GM19372 (cell line): ENCODE data around the gene TMA16.
"Not testable (repeated sequence)": the region's sequence is repeated elsewhere in the genome, so short reads cannot be mapped to it uniquely, and the experiment has no call there.

Experiments
- ATAC-seq: cut with Tn5 transposase; IDR thresholded peaks from one replicate; pipeline ENCODE4 v1.9.1; 2021; ENCODE audit warnings: mild to moderate bottlenecking, low read depth, moderate library complexity; ENCODE audit not compliant: unreplicated experiment

The TMA16 gene

DNA sequence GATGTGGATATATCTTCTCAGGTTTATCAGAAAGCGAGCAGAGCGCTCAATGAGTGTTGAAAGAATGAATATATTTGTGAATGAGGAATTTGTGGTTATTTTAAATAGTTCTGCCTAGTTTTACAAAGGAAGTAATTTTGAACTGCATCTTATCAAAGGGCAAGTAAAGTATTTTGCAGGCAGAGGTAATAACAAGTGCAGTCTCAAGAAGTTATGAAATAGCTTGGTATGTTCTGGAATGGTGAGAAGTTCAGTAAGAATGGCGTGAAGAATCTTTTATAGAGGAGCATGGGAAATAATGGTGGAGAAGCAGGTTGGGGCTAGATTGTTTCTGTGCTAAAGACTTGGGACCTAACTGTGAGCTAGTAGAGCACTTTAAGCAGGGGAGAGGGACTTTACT lies 10.9 kb downstream of the TMA16 start:
- ATAC-seq = no peak

DNA sequence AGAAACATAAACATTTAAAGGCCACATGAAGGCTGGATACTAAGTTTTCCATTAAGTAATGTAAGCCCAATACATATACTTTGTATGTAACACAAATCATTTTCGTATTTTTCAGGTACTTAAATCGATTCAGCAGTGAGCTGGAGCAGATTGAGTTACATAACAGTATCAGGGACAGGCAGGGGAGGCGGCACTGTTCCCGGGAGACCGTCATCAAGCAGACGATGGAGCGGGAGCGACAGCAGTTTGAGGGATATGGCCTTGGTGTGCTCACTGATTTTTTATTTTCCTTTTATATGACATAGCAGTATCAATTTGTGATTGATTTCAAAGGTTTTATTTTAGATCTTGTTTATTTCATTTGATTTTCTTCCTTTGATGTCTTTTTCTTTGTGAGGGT lies 20.7 kb downstream of the TMA16 start:
- ATAC-seq = no peak

DNA sequence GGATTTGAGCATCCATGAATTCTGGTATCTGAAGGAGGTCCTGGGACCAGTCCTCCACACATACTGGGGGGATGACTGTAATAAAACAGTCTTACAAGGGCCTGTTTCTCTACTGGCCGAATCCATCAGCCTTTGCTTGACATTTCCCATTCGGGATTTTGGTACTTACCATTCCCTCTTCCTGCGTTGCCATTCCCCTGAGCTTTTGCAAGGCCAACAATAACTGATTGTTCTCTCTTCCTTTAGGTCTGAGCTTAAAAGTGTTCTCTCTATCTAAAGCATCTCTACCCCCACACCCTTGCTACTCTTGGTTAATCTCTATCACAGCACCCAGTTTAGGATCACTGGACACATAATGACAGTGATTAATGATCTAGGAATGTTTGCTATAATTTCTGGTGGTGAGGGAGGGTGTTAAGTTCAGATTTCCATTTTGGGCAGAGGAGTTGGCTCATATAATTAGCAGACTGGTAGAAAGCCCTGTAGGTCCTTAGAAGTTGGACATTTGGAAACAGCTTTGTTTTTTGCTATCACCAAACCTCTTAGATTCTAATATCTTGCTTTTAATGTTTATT lies 29.4 kb downstream of the TMA16 start:
- no peak for ATAC-seq

DNA sequence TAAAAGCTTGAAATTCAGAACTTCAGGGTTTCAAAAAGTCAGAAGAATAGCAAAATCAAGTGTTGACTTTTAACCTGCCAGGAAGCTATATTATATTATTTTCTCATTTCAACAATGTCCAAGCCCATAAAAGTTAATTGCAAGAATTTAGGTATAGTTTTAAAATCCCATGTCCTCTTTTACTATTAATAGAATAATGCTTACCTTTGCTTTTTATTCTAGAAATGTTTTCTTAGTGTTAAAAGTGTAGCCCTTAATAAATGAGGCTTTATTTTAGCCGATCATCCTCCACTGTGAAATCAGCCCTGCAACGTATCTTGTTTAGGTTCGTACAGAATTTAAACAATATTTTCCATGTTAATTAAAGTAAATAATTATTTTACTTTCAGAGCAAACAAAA lies 31.5 kb downstream of the TMA16 start:
- no peak for ATAC-seq

DNA sequence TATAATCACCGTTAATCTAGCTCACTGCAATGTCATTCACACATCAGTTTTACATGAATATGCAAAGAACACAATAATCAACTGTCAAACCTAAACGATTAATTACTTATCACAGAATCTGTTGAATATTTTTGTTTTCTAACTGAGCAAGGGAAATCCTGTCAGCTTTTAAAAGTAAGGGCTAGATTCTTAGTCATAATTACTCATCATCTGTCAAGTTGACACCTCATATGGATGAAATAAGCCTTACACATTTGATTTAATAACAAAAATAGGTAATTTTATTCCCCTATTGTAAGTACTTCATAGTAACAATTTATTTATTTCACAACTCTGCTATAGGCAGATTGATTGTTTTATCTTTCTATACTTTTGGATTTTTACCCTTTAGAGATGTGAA lies 32.7 kb downstream of the TMA16 start:
- ATAC-seq = no peak

DNA sequence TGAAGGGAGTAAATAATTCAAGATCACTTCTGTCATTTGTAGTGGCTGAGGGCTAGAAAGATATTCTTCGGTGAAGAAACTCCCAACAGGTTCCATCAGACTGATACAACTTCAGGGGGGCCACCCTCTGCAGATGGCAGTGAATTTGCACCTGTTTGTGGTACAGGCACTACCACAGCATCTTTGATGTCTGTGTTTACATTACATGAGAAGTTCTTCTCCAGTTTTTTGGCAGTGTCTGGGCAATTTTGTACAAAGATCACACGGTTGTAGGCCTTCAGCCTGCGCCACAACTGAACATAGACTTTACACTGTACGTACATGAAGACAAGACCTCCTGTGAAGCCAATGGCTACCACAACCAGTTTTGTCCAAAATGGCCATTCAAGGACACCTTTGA lies 34.2 kb downstream of the TMA16 start:
- no peak for ATAC-seq

DNA sequence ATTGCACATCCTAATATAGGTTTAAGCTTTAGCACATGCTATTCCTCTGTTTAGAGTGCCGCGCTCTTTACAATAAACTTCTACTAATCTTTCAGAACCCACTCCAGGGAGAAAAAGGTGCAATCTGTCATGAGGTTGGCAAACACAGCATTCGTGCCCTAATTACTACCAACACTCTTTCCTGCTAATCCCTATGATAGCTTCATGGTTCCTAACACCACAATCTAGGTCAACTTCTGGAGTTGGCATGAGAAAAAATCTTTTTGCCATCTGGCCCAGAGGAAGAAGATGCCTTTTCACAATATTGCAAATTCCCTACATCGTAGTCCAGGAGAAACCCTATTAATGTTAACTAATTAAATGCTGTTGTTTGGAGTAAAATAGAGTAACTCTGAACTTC lies 39.6 kb downstream of the TMA16 start:
- no peak for ATAC-seq

DNA sequence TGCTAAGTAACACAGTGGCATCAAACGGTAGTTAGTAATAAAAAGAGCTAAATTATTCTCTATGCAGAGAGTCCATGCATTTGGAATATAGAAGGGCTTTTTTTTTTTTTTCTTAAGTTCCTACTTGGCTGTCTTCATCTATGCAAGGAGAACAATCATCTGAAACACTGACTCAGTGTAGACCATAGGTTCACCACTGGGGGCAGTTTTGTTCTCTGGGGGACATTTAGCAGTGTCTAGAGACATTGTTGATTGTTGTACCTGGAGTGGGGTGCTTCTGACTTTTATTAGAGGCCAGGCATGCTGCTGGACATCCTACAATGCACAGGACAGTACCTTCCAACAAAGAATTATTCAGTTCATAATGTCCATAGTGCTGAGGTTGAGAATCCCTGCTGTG lies 41.2 kb downstream of the TMA16 start:
- no peak for ATAC-seq

DNA sequence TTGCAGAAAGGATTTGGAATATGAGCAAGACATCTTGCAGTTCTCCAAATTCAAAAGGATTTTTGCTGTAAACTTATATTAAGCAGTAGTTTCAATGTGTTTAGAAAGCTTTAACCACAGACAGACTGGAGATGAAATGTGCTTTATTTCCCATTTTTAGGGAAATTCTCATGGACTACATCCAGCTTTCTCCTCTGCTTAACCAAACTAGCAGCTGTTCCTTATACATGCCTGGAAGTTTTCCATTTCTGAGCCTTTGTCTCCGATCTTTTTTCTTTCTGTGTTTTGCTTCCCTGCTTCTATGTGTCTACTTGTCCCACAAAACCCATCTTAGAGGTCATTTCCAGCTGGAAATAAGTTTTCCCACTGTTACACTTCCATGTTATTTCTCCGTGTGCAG lies 41.6 kb downstream of the TMA16 start:
- ATAC-seq = no peak

DNA sequence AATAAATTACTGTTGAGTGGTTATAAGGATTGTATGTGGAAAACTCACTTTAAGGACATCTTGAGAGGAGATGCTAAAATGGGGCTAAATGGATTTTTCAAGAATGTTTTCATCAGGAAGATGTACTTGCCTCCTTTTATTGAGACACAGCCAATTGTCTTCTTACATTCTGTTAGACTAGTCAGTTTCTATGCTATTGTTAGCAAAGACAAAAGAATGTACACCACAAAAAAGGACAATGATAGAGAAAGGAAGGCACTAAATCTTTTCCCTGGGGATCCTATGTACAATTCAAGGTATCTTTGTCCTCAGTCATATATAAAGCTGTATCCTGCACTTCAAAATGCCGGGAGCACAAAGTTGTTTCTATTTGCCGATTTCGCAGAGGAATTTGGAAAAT lies 42.6 kb downstream of the TMA16 start:
- no peak for ATAC-seq

DNA sequence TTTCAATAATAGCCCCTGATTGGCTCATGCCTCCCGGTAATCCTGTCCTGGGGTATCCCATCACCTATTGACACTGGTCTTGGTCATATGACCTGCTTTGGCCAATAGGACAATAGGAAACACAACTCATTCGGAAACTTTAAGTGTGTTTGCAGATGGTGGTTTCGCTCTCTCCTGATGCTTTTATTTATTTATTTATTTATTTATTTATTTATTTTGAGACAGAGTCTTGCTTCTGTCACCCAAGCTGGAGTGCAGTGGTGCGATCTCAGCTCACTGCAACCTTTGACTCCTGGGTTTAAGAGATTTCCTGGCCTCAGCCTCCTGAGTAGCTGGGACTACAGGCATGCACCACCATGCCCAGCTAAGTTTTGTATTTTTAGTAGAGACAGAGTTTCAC lies 44.3 kb downstream of the TMA16 start:
- not testable (repeated sequence) for ATAC-seq

DNA sequence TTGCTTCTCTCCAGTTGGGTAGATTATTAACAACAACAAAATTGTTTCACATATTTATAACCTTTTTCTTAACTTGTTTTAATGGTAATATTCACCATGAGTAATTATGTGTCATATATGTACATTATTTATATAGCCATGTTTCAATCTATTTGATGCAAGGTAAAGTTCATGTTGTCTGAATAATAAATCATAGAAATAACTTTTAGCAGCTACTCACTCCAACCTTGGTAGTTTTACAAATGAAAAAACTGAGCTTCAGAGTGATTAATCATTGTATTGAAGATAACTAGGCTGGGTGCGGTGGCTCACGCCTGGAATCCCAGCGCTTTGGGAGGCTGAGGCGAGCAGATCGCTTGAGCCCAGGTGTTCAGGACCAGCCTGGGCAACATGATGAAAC lies 46.0 kb downstream of the TMA16 start:
- no peak for ATAC-seq

DNA sequence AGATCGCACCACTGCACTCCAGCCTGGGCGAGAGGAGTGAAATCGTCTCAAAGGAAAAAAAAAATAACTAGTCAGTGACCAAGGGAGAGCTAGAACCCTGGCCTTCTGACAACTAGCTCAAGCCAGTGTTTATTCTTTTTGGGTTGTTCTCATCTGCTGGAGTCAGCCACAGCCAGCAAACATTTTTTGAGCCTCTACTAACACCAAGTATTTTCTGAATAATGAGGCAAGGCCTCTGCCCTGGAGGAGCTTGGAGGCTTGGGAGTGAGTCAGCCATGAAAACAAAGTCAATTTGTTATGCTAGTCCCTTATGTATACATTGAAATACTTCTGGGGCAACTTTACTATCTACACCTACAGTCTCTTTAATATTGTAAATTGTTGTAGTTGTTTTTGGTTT lies 46.5 kb downstream of the TMA16 start:
- no peak for ATAC-seq

DNA sequence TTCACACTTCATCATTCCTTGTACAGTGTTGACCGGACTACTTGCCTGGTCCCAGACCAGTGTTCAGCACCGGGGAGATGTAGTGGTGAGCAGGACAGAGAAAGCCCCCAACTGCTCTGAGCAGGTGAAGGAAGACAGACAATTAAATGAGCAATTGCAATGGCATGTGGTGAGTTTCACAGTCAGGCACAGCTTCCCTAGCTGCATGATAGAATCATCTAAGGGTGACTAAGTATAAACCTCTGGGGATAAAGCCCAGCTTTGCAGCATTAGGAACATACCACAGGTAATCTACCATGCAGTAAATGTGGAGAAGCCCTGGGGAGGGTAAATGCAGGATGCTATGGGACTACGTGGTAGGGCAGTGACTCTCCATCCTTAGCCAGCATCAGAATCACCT lies 47.8 kb downstream of the TMA16 start:
- no peak for ATAC-seq

DNA sequence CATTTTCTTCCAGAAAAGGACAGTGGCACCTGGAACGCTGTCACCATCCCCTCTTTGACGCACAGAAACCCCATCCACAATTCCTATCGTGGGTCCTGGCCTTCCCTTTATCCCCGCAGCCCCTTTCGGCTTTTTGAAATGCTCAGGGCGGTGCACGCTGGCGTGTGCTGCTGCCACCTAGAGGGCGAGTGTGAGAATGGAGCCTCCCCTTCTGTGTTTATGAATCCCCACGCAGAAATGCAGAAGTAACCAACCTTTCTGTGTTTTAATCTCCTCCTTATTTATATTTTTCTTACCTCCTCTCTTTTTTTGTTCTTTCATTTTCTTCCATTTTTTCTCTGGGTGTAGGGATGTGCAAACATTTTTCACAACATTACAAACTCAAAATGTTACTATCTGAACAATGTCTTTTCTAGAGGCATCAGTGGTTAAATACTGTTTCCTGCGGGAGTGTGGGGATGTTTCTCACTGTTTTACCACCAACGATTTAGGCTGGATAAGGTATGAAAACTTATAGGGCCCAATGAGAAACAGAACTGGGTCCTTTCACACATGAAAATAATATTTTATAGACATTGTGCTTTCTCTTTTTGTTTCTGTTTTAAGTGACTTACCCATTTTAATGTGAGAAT lies 50.0 kb downstream of the TMA16 start:
- ATAC-seq = peak; percentile 92

DNA sequence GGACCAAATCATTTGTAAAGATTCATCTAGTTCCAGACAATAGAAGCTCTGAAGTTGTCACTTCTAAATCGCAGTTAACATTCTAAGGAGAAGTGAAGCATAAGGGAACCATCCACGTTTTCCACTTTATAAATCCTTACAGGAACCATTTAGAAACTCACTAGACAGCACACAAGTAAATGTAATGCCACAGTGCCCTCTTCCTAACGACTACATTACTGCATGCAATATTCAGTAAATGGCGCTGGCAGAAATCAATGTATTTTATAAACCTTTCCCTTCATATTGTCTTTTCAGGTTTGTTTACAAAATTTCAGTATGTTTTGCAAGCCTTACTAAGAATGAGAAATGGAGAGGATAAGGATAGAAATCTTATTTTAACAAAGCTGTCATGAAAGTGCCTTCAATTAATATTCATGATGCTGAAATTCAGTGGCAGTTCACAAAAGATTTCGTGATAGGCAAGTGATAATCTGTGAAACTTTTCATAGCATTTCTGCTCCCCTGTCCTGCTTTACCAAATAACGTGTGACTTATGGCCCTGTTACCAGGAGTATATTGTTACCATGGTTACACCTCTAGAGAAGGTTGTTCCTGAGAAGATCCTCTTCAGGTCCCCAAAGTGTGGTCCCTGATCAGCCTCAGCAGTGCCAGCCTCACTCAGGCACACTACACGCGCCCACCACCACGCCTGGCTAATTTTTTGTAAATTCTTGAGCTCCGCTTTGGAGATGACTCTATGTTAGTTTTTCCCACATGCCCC lies 54.2 kb downstream of the TMA16 start:
- no peak for ATAC-seq

DNA sequence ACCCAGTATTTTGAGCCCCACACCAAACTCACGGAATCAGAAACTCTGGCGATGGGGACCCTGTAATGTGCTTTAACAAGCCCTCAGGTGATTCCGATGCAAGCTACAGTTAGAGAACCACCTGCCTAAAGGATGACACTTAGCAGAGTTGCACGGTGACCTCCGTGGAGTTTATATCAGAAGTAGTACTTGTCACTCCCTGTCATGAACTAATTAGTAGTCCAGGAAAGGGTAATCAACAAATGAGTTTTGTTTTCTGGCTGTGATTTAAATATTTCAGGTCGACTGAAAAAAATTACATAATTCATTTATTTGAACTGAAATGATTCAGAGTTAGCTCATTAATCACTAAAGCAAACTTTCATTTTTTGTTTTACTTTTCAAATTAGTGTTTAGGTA lies 56.4 kb downstream of the TMA16 start:
- ATAC-seq = no peak

DNA sequence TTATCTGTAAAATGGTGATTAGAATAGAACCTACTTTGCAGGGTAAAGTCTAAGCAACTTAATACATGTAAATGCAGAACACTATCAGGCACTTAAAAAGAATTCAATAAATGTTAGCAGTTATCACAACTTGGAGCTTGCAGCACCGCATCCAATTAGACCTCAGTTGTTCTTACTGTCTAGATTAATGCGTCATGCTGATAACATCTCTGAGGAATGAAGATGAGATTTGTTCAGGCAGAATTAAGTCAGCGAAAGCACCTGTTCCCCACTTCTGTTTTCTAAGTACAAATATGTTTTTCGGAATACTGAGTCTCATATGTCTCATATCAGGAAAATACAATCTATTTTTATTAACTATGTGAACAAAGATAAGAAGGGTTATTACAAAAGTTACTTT lies 58.7 kb downstream of the TMA16 start:
- ATAC-seq = no peak

DNA sequence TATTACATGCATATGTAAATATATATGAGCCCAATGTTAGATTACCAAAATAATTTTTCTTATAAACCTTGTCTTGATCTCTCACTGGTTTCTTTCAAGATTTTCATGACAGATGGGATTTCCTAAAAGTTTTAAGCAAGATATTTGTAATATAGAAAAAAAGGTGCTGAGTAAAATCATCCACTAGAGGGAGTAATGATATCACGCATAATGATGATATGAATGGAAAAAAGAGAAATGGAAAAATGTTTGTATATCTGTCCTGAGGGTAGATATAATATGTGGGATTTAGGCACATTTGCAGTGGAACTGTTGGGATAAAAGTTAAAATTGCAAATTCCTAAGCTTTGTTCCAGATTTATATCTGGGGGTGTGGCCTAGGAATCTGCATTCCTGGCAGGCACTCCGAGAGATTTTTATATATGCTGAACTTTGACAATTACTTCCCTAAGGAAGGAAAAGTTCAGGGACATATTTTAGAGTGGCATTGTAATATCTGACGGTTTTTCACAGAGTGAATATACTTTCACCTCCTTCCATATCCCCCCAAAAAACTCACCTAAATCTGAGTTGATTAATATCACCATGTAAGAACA lies 60.5 kb downstream of the TMA16 start:
- no peak for ATAC-seq

DNA sequence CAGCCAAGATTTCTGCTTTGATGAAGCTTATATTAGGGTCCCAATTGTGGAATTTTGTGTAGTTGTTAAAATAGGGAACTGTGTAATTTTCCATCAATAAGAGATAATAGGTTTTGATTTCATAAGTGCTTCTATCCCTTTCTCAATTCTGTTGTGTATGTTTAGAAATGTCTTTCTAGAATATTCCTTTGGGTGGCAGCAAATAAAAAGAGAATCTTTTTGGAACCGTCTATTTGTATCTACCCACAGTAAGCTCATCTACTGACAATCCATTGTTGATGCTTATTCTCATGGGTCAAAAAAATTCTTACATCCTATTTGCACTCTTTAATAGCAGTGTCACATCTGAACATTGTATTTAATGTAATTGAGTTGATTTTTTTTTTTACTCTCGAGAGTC lies 61.7 kb downstream of the TMA16 start:
- ATAC-seq = no peak

DNA sequence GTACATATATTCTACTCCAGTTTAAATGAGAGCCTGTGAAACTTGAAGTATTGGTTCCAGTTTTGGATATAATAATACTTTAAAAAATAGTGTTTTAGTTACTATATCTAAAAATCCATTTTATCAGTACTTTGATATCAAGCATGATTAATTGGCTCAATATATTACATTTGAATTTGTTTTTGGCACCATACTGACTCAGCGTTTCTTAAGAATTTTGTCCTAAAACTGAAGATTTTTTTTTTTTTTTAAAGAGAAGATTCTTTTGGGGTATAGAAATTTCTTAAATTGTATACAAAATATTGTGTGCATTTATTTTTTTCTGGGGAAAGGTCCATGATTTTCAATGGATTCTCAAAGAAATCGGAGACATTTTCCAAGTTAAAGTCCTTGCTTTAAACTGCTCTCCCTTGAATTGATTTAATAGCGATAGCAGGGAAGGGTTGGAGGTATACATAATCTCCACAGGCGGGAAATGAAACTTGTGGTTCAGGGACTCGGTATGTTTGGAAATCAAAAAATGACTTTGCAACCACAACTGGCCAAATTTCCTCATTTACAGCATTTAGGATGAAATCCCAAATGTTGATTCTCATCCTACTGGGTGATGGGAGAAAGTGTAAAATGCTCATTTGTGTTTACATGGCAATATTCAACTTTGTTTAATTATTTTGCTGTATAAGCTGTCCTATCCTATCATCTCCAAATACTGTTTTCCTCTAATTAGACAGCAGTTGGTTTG lies 62.3 kb downstream of the TMA16 start:
- ATAC-seq = no peak
